ENCODE data around the gene SCFD2. TPM values are rescaled to one million over a fixed set of nuclear protein-coding genes. Genes with fewer than 3 reads are reported as not detected.
"Not testable (repeated sequence)": the region's sequence is repeated elsewhere in the genome, so short reads cannot be mapped to it uniquely, and the experiment has no call there.

Gene SCFD2
- total RNA-seq, 1 donor from 2014 or later: 11.9 TPM

- Histone ChIP-seq H3K4me2 (ENCODE audit: low read length) (no peak overlapping the region), H3K27ac (ENCODE audit: low read depth, low read length) (no peak overlapping the region), H3K36me3 (ENCODE audit: insufficient read depth, low read length) (no peaks in the 10 kb centered on the region), H3K4me3 (ENCODE audit: insufficient read depth, low read depth, low read length) (no peak overlapping the region), H3K27me3 (ENCODE audit: insufficient read depth, low read length) (no peaks in the 10 kb centered on the region), H4K20me1 (ENCODE audit: insufficient read depth, low read length) (peaks cover 2% of the 10 kb centered on the region), H3K4me1 (ENCODE audit: insufficient read depth, low read length) (peaks cover 6% of the 10 kb centered on the region), H3K79me2 (ENCODE audit: insufficient read depth, low read length) (no peaks in the 10 kb centered on the region), H3K9ac (ENCODE audit: low read length) (no peak overlapping the region), H2AFZ (ENCODE audit: low read depth, low read length) (no peak overlapping the region), H3K9me3 (ENCODE audit: insufficient read depth, low read depth, low read length) (no peaks in the 10 kb centered on the region)
- H3K27ac Mint-ChIP-seq (ENCODE audit: unreplicated experiment): no peak overlapping the region
- no peaks in the 10 kb centered on the region for H3K9me3 Mint-ChIP-seq (ENCODE audit: unreplicated experiment)
- peaks cover 10% of the 10 kb centered on the region for H3K4me1 Mint-ChIP-seq (ENCODE audit: low read depth, unreplicated experiment)
- peaks cover under 1% of the 10 kb centered on the region for H3K36me3 Mint-ChIP-seq (ENCODE audit: low read depth, unreplicated experiment)
- TF ChIP-seq EZH2 (IDR thresholded peaks at IDR 0.05; ENCODE audit: insufficient read depth, low read length): no peak
- no peak for TF ChIP-seq CTCF (IDR thresholded peaks at IDR 0.05; ENCODE audit: insufficient read depth, low read depth, low read length)
- H3K4me3 Mint-ChIP-seq (ENCODE audit: unreplicated experiment): no peak overlapping the region
- peak; percentile 59 for FAIRE-seq
- DNase-seq (ENCODE audit: low read depth): peak; percentile 59
- H3K27me3 Mint-ChIP-seq (ENCODE audit: low read depth, unreplicated experiment): no peaks in the 10 kb centered on the region
These were observed 92.1 kb downstream of the SCFD2 start for GRCh38 chr4:53273726-53274125.

GRCh38 chr4:53267026-53267425 is 98.8 kb downstream of the SCFD2 start:
- H2AFZ ChIP-seq (ENCODE audit: low read depth, low read length): no peak overlapping the region
- TF ChIP-seq CTCF (IDR thresholded peaks at IDR 0.05; ENCODE audit: insufficient read depth, low read depth, low read length) (no peak), EZH2 (IDR thresholded peaks at IDR 0.05; ENCODE audit: insufficient read depth, low read length) (no peak)
- H3K27ac ChIP-seq (ENCODE audit: low read depth, low read length): no peak overlapping the region
- FAIRE-seq (no peak), DNase-seq (ENCODE audit: low read depth) (peak; percentile 32)
- no peaks in the 10 kb centered on the region for H3K9me3 ChIP-seq (ENCODE audit: insufficient read depth, low read depth, low read length)
- no peaks in the 10 kb centered on the region for H3K27me3 ChIP-seq (ENCODE audit: insufficient read depth, low read length)
- Mint-ChIP-seq H3K9me3 (ENCODE audit: unreplicated experiment) (peaks cover 8% of the 10 kb centered on the region), H3K4me1 (ENCODE audit: low read depth, unreplicated experiment) (no peaks in the 10 kb centered on the region), H3K36me3 (ENCODE audit: low read depth, unreplicated experiment) (peaks cover 18% of the 10 kb centered on the region), H3K27ac (ENCODE audit: unreplicated experiment) (no peak overlapping the region), H3K27me3 (ENCODE audit: low read depth, unreplicated experiment) (no peaks in the 10 kb centered on the region), H3K4me3 (ENCODE audit: unreplicated experiment) (no peak overlapping the region)
- H4K20me1 ChIP-seq (ENCODE audit: insufficient read depth, low read length): peaks cover 2% of the 10 kb centered on the region
- no peak overlapping the region for H3K4me3 ChIP-seq (ENCODE audit: insufficient read depth, low read depth, low read length)
- no peak overlapping the region for H3K9ac ChIP-seq (ENCODE audit: low read length)
- H3K79me2 ChIP-seq (ENCODE audit: insufficient read depth, low read length): no peaks in the 10 kb centered on the region
- no peak overlapping the region for H3K4me2 ChIP-seq (ENCODE audit: low read length)
- H3K4me1 ChIP-seq (ENCODE audit: insufficient read depth, low read length): no peaks in the 10 kb centered on the region
- H3K36me3 ChIP-seq (ENCODE audit: insufficient read depth, low read length): no peaks in the 10 kb centered on the region

- not testable (repeated sequence) for H3K4me2 ChIP-seq (ENCODE audit: low read length); H4K20me1 ChIP-seq (ENCODE audit: insufficient read depth, low read length); H3K79me2 ChIP-seq (ENCODE audit: insufficient read depth, low read length); DNase-seq (ENCODE audit: low read depth); H3K4me3 ChIP-seq (ENCODE audit: insufficient read depth, low read depth, low read length); H3K9ac ChIP-seq (ENCODE audit: low read length); H3K36me3 ChIP-seq (ENCODE audit: insufficient read depth, low read length); H3K27ac ChIP-seq (ENCODE audit: low read depth, low read length); H3K9me3 Mint-ChIP-seq (ENCODE audit: unreplicated experiment); H3K4me1 ChIP-seq (ENCODE audit: insufficient read depth, low read length); FAIRE-seq; H3K4me3 Mint-ChIP-seq (ENCODE audit: unreplicated experiment); H2AFZ ChIP-seq (ENCODE audit: low read depth, low read length); H3K27ac Mint-ChIP-seq (ENCODE audit: unreplicated experiment); H3K27me3 ChIP-seq (ENCODE audit: insufficient read depth, low read length); H3K9me3 ChIP-seq (ENCODE audit: insufficient read depth, low read depth, low read length); H3K36me3 Mint-ChIP-seq (ENCODE audit: low read depth, unreplicated experiment); H3K27me3 Mint-ChIP-seq (ENCODE audit: low read depth, unreplicated experiment); H3K4me1 Mint-ChIP-seq (ENCODE audit: low read depth, unreplicated experiment)
These were observed 109.9 kb downstream of the SCFD2 start for GRCh38 chr4:53255986-53256385.

All from astrocyte (in vitro differentiated cells and primary cell).